Raji (cell line): ENCODE results near the gene GCGR.

Experiments used
- POLR2A ChIP-seq: IDR thresholded peaks from 2 replicates; pipeline ENCODE4 v1.6.1; 2011; ENCODE audit warnings: low read depth, low read length, control low read depth; ENCODE audit not compliant: insufficient read depth

GCGR gene

DNA sequence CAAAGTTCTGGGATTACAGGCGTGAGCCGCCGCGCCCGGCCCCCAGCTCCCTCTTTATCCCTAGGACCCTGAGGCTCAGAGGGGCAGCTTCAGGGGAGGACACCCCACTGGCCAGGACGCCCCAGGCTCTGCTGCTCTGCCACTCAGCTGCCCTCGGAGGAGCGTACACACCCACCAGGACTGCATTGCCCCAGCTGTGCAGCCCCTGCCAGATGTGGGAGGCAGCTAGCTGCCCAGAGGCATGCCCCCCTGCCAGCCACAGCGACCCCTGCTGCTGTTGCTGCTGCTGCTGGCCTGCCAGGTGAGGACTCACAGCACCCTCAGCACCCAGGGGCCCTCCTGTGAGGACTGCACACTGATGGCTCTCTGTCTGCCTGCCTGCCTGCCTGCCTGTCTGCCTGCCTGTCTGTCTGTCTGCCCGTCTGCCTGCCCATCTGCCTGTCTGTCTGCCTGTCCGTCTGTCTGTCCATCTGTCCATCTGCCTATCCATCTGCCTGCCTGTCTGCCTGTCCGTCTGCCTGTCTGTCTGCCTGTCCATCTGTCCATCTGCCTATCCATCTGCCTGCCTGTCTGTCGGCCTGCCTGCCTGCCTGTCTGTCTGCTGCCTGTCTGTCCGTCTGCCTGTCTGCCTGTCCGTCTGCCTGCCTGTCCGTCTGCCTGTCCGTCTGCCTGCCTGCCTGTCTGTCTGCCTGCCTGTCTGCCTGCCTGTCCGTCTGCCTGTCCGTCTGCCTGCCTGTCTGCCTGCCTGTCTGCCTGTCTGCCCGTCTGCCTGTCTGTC lies 5.0 kb downstream of the GCGR start:
- TF ChIP-seq POLR2A: no peak

DNA sequence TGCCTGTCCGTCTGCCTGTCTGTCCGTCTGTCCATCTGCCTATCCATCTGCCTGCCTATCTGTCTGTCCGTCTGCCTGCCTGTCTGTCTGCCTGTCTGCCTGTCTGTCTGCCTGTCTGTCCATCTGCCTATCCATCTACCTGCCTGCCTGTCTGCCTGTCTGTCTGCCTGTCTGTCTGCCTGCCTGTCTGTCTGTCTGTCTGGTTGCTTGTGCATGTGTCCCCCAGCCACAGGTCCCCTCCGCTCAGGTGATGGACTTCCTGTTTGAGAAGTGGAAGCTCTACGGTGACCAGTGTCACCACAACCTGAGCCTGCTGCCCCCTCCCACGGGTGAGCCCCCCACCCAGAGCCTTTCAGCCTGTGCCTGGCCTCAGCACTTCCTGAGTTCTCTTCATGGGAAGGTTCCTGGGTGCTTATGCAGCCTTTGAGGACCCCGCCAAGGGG lies 5.6 kb downstream of the GCGR start:
- no peak for TF ChIP-seq POLR2A

DNA sequence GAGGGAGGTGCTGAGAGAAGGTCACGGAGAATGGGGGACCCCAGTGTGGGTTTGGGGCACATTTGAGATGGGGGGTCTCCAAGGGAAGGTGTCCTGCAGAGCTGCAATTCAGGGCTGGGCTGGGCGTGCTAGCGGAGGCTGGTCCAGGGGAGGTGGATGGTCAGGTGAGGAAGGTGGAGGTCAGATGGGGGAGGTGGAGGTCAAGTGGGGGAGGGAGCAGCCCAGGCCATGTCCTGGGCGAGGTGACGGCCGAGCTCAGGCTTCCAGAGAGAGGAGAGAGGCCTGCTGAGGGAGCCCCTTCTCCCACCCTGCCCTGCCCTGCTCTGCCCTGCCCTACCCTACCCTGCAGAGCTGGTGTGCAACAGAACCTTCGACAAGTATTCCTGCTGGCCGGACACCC lies 6.5 kb downstream of the GCGR start:
- TF ChIP-seq POLR2A: no peak

DNA sequence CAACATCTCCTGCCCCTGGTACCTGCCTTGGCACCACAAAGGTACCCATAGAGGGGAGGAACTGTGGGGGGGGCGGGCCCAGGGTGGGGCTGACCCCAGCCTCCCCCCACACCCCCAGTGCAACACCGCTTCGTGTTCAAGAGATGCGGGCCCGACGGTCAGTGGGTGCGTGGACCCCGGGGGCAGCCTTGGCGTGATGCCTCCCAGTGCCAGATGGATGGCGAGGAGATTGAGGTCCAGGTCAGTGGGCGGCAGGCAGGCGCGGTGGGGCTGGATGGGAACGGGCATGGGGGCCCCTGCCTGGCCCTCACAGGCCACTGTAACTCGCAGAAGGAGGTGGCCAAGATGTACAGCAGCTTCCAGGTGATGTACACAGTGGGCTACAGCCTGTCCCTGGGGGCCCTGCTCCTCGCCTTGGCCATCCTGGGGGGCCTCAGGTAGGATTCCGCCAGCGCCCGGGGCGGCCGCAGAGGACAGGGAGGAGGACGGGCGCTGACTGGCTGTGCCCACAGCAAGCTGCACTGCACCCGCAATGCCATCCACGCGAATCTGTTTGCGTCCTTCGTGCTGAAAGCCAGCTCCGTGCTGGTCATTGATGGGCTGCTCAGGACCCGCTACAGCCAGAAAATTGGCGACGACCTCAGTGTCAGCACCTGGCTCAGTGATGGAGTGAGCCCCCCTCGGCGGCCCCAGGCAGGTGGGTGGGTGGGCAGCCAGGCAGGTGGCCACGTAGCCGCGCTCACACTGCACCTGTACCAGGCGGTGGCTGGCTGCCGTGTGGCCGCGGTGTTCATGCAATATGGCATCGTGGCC lies 7.1 kb downstream of the GCGR start:
- no peak for TF ChIP-seq POLR2A

DNA sequence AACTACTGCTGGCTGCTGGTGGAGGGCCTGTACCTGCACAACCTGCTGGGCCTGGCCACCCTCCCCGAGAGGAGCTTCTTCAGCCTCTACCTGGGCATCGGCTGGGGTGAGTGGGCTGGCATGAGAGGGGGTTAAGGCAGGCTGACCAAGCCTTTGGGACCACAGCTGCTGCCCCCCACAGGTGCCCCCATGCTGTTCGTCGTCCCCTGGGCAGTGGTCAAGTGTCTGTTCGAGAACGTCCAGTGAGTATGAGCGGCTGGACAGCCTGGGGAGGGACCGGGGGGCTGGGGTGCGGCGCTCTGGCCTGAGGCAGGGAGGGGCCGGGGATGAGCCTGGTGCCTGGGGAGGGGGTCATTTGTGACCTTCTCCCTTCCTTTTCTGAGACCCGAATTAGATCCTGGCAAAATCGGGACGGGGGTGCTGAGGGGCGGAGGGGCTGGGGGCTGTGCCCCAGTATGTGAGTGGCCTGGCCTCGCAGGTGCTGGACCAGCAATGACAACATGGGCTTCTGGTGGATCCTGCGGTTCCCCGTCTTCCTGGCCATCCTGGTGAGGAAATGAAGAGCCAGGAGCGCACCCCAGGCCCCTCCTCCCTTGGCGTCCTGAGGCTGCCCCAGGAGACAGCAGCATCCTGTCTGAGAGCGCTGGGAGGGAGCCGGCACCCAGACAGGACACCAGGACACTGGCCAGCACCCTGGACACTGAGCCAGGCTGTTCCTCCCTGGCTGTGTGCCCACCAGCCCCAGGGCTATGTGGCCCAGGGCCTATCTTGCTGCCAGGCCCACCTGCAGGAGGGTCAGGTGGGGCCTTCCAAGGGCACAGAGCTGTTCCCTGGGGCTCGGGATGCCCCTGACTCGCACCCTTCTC lies 8.0 kb downstream of the GCGR start:
- no peak for TF ChIP-seq POLR2A

DNA sequence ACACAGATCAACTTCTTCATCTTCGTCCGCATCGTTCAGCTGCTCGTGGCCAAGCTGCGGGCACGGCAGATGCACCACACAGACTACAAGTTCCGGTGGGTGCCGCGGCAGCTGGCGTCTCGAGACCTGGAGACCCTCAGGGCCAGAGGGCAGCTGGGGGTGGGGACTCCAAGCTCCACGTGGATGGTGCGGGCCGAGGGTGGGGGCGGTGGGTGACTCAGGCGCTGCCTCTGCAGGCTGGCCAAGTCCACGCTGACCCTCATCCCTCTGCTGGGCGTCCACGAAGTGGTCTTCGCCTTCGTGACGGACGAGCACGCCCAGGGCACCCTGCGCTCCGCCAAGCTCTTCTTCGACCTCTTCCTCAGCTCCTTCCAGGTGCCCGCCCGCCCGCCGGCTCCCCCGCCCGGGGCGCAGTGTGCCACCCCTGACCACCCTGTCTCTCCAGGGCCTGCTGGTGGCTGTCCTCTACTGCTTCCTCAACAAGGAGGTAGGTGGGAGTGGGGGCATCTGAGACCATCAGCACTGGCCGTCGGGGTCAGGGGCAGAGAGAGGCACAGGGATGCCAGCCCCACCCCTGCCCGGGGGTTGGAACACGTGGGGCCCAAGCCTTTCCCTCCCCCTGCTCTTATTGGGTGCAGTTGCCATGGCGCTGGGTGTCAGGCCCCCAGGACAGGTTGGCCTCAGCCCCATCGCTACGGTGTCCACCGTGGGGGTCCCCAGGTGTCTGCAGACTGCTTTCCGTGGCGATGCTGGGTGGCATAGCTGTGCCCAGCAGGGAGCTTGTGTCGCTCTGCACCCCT lies 8.8 kb downstream of the GCGR start:
- TF ChIP-seq POLR2A: no peak

DNA sequence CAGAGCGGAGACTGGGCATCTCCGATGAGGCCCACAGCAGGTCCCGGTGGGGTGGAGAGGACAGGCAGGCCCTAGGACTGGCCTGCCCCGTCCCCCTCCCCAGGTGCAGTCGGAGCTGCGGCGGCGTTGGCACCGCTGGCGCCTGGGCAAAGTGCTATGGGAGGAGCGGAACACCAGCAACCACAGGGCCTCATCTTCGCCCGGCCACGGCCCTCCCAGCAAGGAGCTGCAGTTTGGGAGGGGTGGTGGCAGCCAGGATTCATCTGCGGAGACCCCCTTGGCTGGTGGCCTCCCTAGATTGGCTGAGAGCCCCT lies 9.4 kb downstream of the GCGR start:
- TF ChIP-seq POLR2A: no peak

DNA sequence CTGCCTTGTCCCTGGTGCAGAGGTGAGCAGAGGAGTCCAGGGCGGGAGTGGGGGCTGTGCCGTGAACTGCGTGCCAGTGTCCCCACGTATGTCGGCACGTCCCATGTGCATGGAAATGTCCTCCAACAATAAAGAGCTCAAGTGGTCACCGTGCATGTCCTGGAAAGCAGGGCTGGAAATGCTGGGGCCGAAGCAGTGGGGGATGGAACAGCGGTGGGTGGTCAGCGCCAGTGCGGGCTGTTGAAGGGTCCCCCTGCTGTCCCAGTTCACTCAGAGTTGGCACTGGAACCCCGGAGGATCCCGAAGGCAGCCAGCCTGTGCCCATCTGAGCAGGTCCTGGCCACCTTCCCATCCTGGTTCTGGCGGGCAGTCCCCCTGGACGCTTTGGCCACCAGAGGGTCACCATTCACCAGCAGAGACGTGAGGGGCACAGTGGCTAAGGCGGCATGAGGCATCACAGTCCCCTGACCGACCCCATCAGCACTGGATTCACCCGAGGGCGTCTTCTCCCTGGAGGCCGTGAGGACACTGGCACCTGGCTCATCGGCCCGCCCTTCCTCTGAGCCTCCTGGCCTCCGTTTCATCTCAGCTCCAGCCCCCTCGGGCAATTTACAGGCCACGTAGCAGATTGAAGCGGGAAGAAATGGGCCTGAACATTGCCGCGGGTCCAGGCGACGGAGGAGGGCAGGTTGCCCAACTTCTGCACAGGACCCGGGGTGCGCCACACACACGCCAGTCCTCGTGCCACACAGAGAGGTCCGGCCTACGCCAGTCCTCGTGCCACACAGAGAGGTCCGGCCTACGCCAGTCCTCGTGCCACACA lies 10.1 kb downstream of the GCGR start:
- no peak for TF ChIP-seq POLR2A

DNA sequence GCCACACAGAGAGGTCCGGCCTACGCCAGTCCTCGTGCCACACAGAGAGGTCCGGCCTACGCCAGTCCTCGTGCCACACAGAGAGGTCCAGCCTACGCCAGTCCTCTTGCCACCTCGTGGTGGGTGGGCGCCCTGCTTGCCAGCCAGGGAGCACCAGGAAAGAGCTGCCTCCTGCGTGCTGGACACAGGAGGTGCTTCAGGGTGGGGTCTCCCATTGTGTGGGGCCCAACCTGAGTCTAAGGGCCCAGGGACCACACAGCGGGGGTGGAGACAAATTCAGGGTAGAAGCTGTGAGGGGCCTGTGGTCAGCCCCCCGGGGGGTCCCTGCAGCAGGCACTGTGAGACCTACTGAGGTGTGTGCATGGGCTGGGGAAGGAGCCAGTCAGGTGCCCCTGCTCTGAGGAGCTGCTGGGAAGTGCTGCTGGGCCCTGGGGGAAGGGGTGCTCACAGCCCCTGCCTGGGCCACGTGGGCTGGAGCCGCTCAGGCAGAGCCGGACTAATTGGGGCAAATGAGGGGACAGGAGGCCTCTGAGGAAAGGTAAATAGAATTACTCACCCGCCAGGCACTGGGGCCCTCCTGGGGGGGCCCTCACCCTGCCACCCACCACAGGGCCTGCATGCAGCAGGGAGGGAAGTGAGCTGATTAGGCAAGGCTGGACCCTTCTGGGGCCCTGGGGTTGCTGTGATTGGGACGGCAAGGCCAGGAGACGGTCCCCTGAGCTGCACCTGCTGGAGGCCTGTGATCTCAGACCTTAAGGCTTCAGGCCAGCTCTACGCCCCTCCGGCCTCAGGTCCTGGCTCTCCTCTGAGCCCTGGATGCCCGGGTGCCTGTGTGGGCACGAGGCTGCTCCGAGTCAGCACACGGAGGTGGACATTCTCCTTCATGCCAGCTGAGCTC lies 11.0 kb downstream of the GCGR start:
- no peak for TF ChIP-seq POLR2A

DNA sequence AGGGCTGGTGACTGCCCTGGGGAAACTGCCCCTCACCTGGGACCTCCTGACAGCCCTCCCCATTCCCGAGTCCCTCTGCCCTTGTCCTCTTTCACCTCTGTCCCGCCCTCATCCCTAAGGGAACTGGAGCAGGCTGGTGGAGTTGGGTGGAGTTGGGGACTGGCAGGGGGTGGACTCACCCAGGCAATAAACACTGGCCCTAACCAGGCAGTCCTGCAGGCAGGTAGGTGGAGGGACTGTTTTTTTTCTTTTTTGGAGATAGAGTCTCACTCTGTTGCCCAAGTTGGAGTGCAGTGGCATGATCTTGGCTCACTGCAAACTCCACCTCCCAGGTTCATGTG lies 11.7 kb downstream of the GCGR start:
- TF ChIP-seq POLR2A: no peak

DNA sequence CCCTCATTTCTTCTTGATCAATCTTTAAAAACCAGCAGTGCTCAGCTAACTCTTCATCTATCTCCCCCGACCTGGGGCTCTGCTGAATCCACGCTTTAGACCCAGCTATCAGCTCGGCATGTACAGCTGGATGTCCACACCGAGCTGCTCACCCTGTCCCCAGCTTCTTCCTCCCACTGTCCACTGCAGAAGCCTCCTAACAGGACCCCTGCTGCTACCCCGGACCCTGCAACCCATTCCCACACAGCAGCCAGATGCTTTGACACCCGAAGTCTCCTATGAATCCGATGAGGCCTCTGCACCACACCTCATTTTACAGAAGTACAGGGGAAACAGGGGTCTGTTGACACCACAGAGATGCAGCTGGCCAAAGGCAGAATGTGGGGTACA lies 13.8 kb downstream of the GCGR start:
- no peak for TF ChIP-seq POLR2A

DNA sequence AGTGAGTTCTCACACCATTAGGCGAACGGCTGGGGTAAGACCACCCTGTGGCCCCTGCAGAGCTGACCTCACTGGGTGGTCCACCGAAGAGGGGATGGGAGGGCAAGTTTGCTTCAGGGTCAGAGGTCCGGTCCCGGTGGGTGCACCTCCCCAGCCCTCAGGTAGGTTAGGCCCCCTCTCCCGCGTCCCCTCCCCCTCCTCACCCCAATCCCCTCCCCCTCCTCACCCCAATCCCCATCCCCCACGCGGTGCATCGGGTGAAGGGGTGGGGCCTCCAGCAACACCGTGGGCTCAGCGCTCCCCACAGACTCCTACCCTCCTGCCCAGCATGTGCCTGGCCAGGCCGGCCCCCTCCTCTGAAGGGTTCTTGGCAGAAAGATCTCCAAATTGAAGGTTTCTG lies 15.8 kb downstream of the GCGR start:
- no peak for TF ChIP-seq POLR2A

DNA sequence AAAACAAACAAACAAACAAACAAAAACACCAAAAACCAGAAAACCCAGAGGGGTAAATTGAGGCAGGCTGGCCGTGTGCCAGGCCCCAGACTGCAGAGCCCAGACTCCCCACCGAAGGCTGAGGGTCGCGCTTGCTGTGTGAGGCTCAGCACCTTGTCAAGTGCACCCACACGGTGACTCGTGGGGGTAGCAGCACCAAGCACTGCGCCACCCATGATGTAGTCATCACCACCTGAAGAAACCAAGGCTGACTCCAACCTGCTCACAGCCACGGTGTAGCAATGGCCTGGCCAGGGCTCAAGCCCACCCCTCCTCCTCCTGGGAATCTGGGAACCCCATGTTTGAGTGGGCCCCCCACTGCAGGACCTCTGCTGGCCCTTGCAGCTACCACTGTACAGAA lies 17.2 kb downstream of the GCGR start:
- no peak for TF ChIP-seq POLR2A

DNA sequence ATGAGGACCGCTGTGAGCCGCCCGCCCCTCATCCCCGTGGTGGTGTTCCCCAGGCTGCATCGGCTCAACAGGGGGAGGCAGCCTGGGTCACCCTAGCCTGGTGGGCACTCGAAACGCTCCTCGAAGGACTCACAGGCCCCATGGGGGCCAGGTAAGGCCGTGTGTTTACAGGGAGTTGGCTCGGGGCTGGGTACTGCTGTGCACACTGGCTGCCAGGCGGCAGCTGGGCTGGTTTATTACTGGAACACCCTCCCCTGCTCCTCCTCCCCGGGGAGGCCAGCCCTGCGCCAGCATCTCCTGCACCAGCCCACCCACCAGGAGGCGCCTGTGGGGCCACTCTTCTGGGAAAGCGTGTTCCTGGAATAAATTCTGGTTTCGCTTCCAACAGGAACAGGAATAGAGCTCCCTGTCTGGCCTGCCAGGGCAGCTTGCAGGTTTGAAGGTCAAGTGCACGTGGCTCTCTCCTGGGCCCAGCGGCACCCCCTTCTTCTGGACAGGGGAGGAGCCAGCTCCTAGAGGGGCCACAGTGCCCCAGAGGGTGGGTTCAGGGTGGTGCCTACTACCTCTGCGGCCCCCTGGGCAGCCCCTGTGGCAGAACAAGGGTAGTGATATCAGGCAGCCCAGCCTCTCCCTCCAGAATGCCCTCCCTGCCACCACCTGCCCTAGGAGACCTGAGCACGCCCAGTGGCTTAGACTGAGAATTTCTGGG lies 17.8 kb downstream of the GCGR start:
- TF ChIP-seq POLR2A: no peak
